Panc1 (cell line): ENCODE measurements around the gene PLIN1. TPM values are rescaled to one million over a fixed set of nuclear protein-coding genes. Genes with fewer than 3 reads are reported as not detected.

Experiments used
- ATAC-seq: fragments of 200-7000 bp; cut with Tn5 transposase; 2 replicates; pipeline ENCODE4 v1.9.1; 2020; ENCODE audit warnings: mild to moderate bottlenecking, moderate library complexity
- BruUV-seq: library from RNA; stranded (reverse); fragments of 400-500 nt; replicated peaks from 2 replicates; lab custom pipeline; 2021; lab: Mats Ljungman, UMichigan
- CTCF ChIA-PET: fragments of 300-600 bp; sonication (Branson Sonifier 250); formaldehyde crosslinking; loops from one replicate; lab custom pipeline; 2022; ENCODE audit warnings: antibody characterized with exemption; lab: Charles Lee
- POLR2A ChIA-PET: fragments of 300-600 bp; sonication (Branson Sonifier 250); formaldehyde crosslinking; loops from one replicate; lab custom pipeline; 2022; ENCODE audit warnings: antibody characterized with exemption; lab: Charles Lee
- DNase-seq: peaks from one replicate; pipeline ENCODE4 v3.0.0-alpha.2; 2010; ENCODE audit warnings: low read depth, low spot score
- H3K27ac ChIP-seq: 2 replicates; pipeline ENCODE4 v1.5.1; 2011; ENCODE audit warnings: mild to moderate bottlenecking, low read length, inconsistent platforms
- H3K27me3 ChIP-seq: fragments of 200-500 bp; sonication (Bioruptor generic); 2 replicates; pipeline ENCODE4 v1.6.0; 2014; ENCODE audit warnings: low read length, inconsistent platforms; ENCODE audit not compliant: control insufficient read depth, insufficient read depth
- H3K36me3 ChIP-seq: fragments of 200-500 bp; sonication (Bioruptor generic); 2 replicates; pipeline ENCODE4 v1.5.1; 2014; ENCODE audit warnings: inconsistent platforms, mild to moderate bottlenecking, low read length, moderate library complexity; ENCODE audit not compliant: control insufficient read depth, insufficient read depth
- H3K4me1 ChIP-seq: 2 replicates; pipeline ENCODE4 v1.5.1; 2011; ENCODE audit warnings: inconsistent platforms, mild to moderate bottlenecking, low read length, moderate library complexity; ENCODE audit not compliant: control insufficient read depth, insufficient read depth
- H3K4me3 ChIP-seq, 2 experiments: 2 replicates each; pipeline ENCODE4 v1.5.1; 2011 to 2012; ENCODE audit warnings: low read depth in 2 of 2, low read length in 2 of 2, mild to moderate bottlenecking in 2 of 2, inconsistent platforms in 1 of 2, moderate library complexity in 1 of 2
- H3K9me3 ChIP-seq: fragments of 200-500 bp; sonication (Bioruptor generic); 2 replicates; pipeline ENCODE4 v1.5.1; 2014; ENCODE audit warnings: low read depth, mild to moderate bottlenecking, inconsistent platforms, low read length, moderate library complexity; ENCODE audit not compliant: control insufficient read depth, insufficient read depth
- POLR2AphosphoS5 ChIP-seq: IDR thresholded peaks from 2 replicates; pipeline ENCODE4 v1.6.1; 2012; ENCODE audit warnings: mild to moderate bottlenecking, low read depth, low read length, moderate library complexity
- REST ChIP-seq, 2 experiments: IDR thresholded peaks; 2 replicates each; pipeline ENCODE4 v1.6.1; 2011 to 2012; ENCODE audit warnings: low read depth in 2 of 2, control low read depth in 1 of 2, low read length in 1 of 2, mild to moderate bottlenecking in 1 of 2, moderate library complexity in 1 of 2; ENCODE audit not compliant: insufficient read depth in 1 of 2
- SIN3A ChIP-seq: IDR thresholded peaks from 2 replicates; pipeline ENCODE4 v1.6.1; 2012; ENCODE audit warnings: low read depth, mild to moderate bottlenecking, low read length, moderate library complexity, borderline replicate concordance; ENCODE audit not compliant: insufficient read depth
- TCF7L2 ChIP-seq: IDR thresholded peaks from 2 replicates; pipeline ENCODE4 v1.6.1; 2011; ENCODE audit warnings: mild to moderate bottlenecking, low read depth, low read length, inconsistent platforms
- in situ Hi-C: cut with HindIII; loops from 2 replicates; pipeline ENCODE4 v1.10.0; 2016; ENCODE audit warnings: low sequenced_read_pairs, low pct_unique_long_range_greater_than_20kb
- intact Hi-C: fragments of 100-400 bp; cut with micrococcal nuclease; formaldehyde crosslinking; loops from one replicate; pipeline ENCODE4 v1.10.0; 2022; ENCODE audit not compliant: unreplicated experiment
- total RNA-seq: library from RNA; stranded (reverse); gene quantifications from one replicate; pipeline ENCODE4 v1.2.1, GENCODE V29; 2021; ENCODE audit not compliant: unreplicated experiment
- TF ChIP-seq, protein P1 (sequence below): fragments of 450-650 bp; IDR thresholded peaks from 2 replicates; pipeline ENCODE4 v1.5.1; 2017; ENCODE audit warnings: mild to moderate bottlenecking

The PLIN1 gene
- total RNA-seq, 1 experiment from 2014 or later, result 0.44 TPM

DNA sequence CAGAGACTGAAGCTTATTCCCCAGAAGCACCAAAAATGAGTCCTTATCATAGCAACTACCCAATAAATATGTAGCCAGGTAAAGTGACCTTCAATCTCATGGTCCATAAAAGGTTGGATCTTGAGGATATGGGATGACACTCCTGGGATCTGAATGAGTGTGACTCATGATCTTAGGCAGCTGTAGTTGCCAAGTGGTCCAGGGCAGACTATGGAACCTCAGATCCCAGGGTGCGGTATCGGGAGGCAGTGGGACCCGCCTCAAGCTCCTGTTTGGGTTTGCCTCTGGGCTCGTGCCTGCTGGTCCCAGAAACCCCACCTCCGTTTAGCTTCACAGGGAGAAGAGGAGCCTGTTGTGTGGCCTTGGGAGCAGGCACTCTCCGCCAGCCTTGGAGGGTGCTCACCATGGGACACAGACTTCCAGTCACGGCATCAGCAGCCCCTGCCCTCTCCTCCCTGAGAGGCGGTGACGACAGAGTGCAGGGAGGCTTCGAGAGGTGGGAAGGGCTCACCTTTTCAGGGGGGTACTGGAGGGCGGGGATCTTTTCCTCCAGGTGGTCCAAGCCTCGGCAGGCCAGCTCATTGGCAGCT, 8.1 kb downstream of the PLIN1 start:
- in situ Hi-C loops (no loop called here), intact Hi-C loops (no loop called here)
- no peaks in the 10 kb centered on the region for H3K27me3 ChIP-seq
- TF ChIP-seq, protein P1, sequence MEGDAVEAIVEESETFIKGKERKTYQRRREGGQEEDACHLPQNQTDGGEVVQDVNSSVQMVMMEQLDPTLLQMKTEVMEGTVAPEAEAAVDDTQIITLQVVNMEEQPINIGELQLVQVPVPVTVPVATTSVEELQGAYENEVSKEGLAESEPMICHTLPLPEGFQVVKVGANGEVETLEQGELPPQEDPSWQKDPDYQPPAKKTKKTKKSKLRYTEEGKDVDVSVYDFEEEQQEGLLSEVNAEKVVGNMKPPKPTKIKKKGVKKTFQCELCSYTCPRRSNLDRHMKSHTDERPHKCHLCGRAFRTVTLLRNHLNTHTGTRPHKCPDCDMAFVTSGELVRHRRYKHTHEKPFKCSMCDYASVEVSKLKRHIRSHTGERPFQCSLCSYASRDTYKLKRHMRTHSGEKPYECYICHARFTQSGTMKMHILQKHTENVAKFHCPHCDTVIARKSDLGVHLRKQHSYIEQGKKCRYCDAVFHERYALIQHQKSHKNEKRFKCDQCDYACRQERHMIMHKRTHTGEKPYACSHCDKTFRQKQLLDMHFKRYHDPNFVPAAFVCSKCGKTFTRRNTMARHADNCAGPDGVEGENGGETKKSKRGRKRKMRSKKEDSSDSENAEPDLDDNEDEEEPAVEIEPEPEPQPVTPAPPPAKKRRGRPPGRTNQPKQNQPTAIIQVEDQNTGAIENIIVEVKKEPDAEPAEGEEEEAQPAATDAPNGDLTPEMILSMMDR, result no peak
- no peak for TF ChIP-seq TCF7L2
- no peak for TF ChIP-seq REST (IDR thresholded peaks at IDR 0.05; ENCODE audit: insufficient read depth in 1 of 2, low read depth in 2 of 2, low read length in 1 of 2)
- TF ChIP-seq SIN3A, result no peak
- no peak for TF ChIP-seq POLR2AphosphoS5
- CTCF ChIA-PET, result no interaction called here
- POLR2A ChIA-PET, result no interaction called here
- BruUV-seq, result no TSS peak
- H3K4me1 ChIP-seq, result peaks cover 4% of the 10 kb centered on the region; the same call in 1 of the 2 replicates
- H3K9me3 ChIP-seq, result no peaks in the 10 kb centered on the region
- no peaks in the 10 kb centered on the region for H3K36me3 ChIP-seq
- no peak overlapping the region for H3K27ac ChIP-seq
- H3K4me3 ChIP-seq, result no peak overlapping the region
- DNase-seq (no peak), ATAC-seq (no peak)

DNA sequence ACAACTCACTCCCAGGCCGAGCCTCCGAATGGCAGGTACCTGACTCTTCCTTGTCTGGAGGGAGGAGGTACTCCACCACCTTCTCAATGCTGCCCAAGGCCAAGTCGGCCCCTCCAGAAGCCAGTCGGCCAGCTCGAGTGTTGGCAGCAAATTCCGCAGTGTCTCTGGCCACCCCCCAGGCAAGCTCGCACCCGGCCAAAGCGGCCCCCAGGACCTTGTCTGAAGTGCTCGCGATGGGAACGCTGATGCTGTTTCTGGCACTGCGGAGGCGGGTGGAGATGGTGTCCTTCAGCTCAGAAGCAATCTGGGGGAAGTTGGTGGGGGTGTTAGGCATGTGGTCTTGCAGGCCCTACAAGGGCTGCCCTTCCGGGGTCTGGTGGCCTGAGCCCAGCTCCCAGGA, 9.2 kb downstream of the PLIN1 start:
- Histone ChIP-seq H3K9me3 (no peaks in the 10 kb centered on the region), H3K27me3 (no peaks in the 10 kb centered on the region), H3K4me1 (peaks cover 11% of the 10 kb centered on the region), H3K4me3 (no peak overlapping the region), H3K27ac (no peak overlapping the region), H3K36me3 (no peaks in the 10 kb centered on the region)
- TF ChIP-seq REST (IDR thresholded peaks at IDR 0.05; ENCODE audit: insufficient read depth in 1 of 2, low read depth in 2 of 2, low read length in 1 of 2) (no peak), SIN3A (no peak), TCF7L2 (no peak)
- TF ChIP-seq, protein P1, result no peak
- in situ Hi-C loops, result no loop called here
- DNase-seq (no peak), ATAC-seq (no peak)
- intact Hi-C loops, result no loop called here
- ChIA-PET POLR2A (no interaction called here), CTCF (no interaction called here)
- no TSS peak for BruUV-seq
